Activated CD4-positive, alpha-beta T cell treated with anti-CD3 and anti-CD28 coated beads, Interleukin-2, amount 10 ng/mL, durations not matched to agents 24 days and 14 days (primary cell): ENCODE measurements around the gene FLAD1. TPM values are rescaled to one million over a fixed set of nuclear protein-coding genes. Genes with fewer than 3 reads are reported as not detected.
A peak's percentile ranks its signal among the peaks of the same experiment; 100 is the strongest.
"Not testable (repeated sequence)": the region's sequence is repeated elsewhere in the genome, so short reads cannot be mapped to it uniquely, and the experiment has no call there.

Experiments
- DNase-seq: peaks from one replicate; pipeline ENCODE4 v3.0.0; 2022
- H3K27ac Mint-ChIP-seq: one replicate; pipeline ENCODE4 v1.8.0; 2022; ENCODE audit warnings: mild to moderate bottlenecking, mixed read lengths
- H3K27me3 Mint-ChIP-seq: one replicate; pipeline ENCODE4 v1.8.0; 2022; ENCODE audit warnings: mixed read lengths
- H3K36me3 Mint-ChIP-seq: one replicate; pipeline ENCODE4 v1.8.0; 2022; ENCODE audit warnings: low read depth, mild to moderate bottlenecking, mixed read lengths
- H3K4me1 Mint-ChIP-seq: one replicate; pipeline ENCODE4 v1.8.0; 2021; ENCODE audit warnings: mixed read lengths
- H3K4me3 Mint-ChIP-seq: one replicate; pipeline ENCODE4 v1.8.0; 2022; ENCODE audit warnings: mild to moderate bottlenecking, moderate library complexity, mixed read lengths
- H3K9me3 Mint-ChIP-seq: one replicate; pipeline ENCODE4 v1.8.0; 2021; ENCODE audit warnings: mixed read lengths
- intact Hi-C: fragments of 100-400 bp; cut with micrococcal nuclease; formaldehyde crosslinking; loops from one replicate; pipeline ENCODE4 v1.15.1; 2023
- total RNA-seq: library from RNA; stranded (reverse); gene quantifications from 2 replicates; pipeline ENCODE4 v1.2.3, GENCODE V29; 2022

The FLAD1 gene
- total RNA-seq, 1 donor from 2014 or later: 69.9 TPM

DNA sequence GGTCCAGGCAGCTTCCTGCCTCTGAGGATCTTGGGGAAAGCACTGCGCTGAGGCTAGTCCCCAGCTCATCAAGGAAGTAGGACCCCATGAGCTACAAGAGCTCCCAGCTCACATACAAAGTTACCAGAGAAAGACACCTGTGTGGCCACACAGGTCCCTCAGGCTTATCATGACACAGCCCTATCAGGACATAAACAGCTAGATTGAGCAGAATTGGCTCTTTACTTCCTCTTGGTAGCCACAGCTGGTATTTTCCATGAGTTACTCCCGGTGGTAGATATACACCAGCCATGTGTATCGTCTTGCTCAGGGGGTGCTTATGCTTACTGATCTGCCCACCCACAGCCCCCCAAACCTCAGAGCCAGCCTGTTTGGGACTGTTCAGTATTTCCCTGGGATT lies 11.4 kb downstream of the FLAD1 start:
- Mint-ChIP-seq H3K9me3 (no peaks in the 10 kb centered on the region), H3K4me3 (no peak overlapping the region), H3K4me1 (peaks cover 28% of the 10 kb centered on the region), H3K36me3 (peaks cover 14% of the 10 kb centered on the region), H3K27me3 (no peaks in the 10 kb centered on the region), H3K27ac (no peak overlapping the region)
- DNase-seq: no peak
- intact Hi-C loops: no loop called here

DNA sequence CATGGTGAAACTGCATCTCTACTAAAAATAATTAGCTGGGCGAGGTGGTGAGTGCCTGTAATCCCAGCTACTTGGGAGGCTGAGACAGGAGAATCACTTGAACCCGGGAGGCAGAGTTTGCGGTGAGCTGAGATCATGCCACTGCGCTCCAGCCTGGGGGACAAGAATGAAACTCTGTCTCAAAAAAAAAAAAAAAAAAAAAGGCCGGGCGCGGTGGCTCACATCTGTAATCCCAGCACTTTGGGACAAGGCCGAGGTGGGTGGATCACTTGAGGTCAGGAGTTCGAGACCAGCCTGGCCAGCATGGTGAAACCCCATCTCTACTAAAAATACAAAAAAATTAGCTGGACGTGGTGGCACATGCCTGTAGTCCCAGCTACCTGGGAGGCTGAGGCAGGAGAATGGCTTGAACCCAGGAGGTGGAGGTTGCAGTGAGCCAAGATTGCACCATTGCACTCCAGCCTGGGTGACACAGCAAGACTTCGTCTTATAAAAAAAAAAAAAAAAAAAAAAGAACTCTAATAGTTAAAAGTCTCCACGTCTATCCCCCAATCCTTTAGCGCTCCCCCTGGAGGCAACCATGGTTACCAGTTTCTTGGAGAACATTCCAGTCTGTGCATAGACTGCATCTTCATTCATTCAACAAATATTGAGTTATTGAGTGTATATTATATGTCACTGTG lies 12.3 kb downstream of the FLAD1 start:
- H3K27ac Mint-ChIP-seq, H3K27me3 Mint-ChIP-seq, H3K36me3 Mint-ChIP-seq, DNase-seq, H3K4me3 Mint-ChIP-seq, intact Hi-C loops, H3K9me3 Mint-ChIP-seq: not testable (repeated sequence)
- H3K4me1 Mint-ChIP-seq: peaks cover 33% of the 10 kb centered on the region

DNA sequence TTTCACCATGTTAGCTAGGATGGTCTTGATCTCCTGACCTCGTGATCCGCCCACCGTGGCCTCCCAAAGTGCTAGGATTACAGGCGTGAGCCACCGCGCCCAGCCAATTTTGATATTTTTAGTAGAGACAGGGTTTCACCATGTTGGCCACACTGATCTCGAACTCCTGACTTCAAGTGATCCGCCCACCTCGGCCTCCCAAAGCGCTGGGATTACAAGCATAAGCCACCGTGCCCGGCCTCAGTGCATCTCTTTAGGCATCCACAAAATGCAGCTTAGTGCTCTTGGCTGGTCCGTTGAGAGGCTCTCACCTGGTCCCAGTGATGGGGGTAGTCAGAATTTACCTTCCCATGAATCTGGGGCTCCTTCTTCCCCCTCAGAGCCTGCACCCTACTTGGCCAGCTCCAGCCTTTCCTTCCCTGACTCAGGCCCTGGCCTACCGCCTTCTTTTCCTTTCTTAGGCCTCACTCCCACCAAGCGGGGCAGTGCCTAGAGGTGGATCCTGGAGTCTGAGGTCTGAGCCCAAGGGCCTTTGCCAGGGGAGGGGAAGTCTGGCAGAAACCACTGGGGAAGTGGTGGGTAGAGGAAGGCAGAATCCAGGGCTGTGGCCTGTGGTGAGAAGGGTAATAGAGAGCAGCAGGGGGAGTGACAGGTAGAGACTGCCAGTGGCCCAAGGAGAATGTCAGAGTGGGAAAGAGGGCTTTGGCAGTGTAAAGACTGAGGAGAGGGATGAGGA lies 14.0 kb downstream of the FLAD1 start:
- Mint-ChIP-seq H3K4me3 (peak overlapping the region; percentile 47), H3K9me3 (no peaks in the 10 kb centered on the region), H3K36me3 (peaks cover 5% of the 10 kb centered on the region), H3K27me3 (no peaks in the 10 kb centered on the region), H3K27ac (peak overlapping the region; percentile 5), H3K4me1 (peaks cover 36% of the 10 kb centered on the region)
- intact Hi-C loops: no loop called here
- DNase-seq: no peak

DNA sequence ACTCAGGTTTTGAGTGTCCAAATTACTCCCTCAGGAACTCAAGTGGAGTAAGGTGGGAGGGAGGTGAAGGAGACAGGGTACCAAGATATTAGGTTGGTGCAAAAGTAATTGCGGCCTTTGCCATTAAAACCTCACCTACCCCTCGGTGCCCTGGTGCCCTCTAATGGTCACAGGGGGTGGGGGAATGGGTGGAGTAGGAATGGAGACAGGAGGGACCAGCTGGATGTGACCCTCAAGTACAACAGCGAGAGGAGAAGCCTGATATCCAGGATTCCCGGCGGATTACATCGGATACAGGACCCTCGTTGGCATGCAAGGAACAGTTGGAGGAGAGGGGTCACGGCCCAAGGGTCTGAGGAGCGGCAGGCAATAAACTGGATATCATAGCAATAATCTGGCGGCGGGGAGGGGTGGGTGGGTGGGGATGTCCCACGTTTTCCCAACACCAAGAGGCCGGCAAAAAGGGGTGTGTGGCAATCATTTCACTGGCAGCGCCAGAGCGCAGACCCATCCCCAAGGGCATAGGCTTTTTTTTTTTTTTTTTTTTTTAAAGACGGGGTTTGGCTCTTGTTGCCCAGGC lies 15.1 kb downstream of the FLAD1 start:
- intact Hi-C loops: no loop called here
- H3K4me3 Mint-ChIP-seq: peak overlapping the region; percentile 99
- peaks cover 5% of the 10 kb centered on the region for H3K36me3 Mint-ChIP-seq

DNA sequence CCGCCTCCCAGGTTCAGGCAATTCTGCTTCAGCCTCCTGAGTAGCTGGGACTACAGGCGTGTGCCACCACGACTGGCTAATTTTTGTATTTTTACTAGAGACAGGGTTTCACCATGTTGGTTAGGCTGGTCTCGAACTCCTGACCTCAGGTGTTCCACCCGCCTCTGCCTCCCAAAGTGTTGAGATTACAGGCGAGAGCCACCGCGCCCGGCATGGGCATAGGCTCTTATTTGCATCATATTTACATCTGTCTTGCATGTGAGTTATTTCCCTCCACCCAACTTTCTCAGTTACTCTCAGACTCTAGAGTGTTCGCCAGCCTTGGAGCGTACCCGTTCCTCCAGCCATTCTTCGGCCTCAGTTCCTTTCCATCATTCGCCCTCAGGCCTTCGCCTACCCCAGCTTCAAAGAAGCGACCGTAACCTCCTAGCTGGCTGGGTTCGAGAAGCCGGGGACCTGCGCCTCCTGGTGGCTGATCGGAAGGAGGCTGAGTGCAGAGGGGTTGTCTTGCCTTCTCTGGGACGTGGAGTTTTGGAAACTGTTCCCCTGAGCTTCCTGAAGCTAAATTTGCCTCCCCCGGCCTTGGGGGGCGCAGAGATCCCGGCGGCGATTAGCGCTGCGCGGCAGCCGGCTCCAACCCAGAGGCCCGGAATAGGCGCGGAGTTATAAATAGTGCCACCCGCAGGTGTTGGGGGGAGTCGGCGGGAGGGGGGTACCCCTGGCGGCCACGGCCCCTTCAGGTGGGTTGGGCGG lies 15.8 kb downstream of the FLAD1 start:
- H3K9me3 Mint-ChIP-seq: no peaks in the 10 kb centered on the region
- H3K36me3 Mint-ChIP-seq: peaks cover 9% of the 10 kb centered on the region
- DNase-seq: peak; percentile 90
- peak overlapping the region; percentile 99 for H3K4me3 Mint-ChIP-seq
- intact Hi-C loops: loop anchor here (1.0 kb wide), 4 partner anchors 16 to 62 kb away; partner anchors contain the start of genes CKS1B, FLAD1 and PYGO2
- H3K27ac Mint-ChIP-seq: peak overlapping the region; percentile 93
- peaks cover 40% of the 10 kb centered on the region for H3K4me1 Mint-ChIP-seq
- no peaks in the 10 kb centered on the region for H3K27me3 Mint-ChIP-seq

More for the DNA sequence above, 15.1 kb downstream of the FLAD1 start:
- no peak for DNase-seq
- Mint-ChIP-seq H3K9me3 (no peaks in the 10 kb centered on the region), H3K4me1 (peaks cover 37% of the 10 kb centered on the region), H3K27ac (peak overlapping the region; percentile 80), H3K27me3 (no peaks in the 10 kb centered on the region)

DNA sequence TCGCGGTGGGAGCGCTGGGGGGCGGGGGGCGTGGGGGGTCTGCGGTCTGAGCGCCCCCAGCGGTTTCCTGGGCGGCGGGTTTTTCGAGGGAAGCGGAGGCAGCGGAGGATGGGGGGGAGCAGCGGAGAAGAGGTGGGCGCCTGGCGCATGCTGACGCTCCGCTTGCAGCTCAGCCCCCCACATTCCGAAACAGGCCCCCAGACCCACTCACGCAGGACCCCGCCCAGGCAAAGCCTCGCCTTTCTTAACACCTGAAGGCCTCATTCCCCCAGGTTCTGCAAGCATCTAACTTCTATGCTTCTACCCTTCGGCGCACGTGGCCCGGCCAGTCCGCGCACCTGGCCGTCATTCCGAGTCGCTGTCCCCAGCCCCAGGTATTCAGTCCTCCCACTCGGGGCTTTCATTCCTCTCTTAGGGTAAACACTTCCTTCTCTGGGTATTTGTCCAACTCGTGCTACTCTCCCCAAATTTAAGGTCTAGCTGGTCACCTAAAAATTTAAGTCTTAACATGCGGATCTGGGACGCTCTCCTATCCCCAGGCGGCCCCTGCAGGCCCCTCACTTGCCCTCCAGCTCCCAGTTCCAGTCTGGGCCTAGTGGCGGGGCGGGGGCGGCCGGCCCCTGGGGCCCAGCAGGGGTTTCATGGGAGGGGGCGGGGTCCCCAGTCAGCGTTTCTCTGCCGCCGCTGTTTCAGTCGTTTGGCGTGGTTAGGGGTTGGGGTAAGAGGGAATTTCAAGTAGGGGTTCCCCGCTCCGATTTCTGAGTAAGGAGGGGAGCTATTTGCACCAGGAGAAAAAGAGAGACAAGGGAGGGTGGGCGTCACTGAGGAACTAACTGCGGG lies 16.6 kb downstream of the FLAD1 start:
- Mint-ChIP-seq H3K36me3 (peaks cover 12% of the 10 kb centered on the region), H3K4me3 (peak overlapping the region; percentile 99), H3K9me3 (no peaks in the 10 kb centered on the region), H3K4me1 (peaks cover 44% of the 10 kb centered on the region), H3K27me3 (no peaks in the 10 kb centered on the region), H3K27ac (peak overlapping the region; percentile 93)
- intact Hi-C loops: loop anchor here (1.0 to 5.0 kb wide), 10 partner anchors 9 to 441 kb away; partner anchors contain the start of genes CKS1B, EFNA4, FLAD1 and PBXIP1
- peak; percentile 84 for DNase-seq

DNA sequence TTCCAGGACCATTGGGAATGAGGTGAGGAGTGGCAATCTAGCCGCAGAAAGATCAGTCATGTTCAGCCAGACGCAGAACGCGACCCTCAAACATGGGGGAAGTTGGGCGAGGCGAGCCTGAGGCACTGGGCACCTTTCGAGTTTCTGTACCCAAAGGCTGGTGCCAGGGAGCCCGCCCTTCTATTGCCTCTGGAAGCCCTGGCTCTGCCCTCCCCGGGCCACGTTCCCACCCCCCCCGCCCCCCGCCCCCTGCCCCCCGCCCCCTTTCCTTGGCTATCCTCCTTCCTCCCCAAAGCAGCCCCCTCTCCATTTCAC lies 17.2 kb downstream of the FLAD1 start:
- Mint-ChIP-seq H3K9me3 (no peaks in the 10 kb centered on the region), H3K4me3 (peak overlapping the region; percentile 99), H3K36me3 (peaks cover 12% of the 10 kb centered on the region), H3K27me3 (no peaks in the 10 kb centered on the region), H3K4me1 (peaks cover 47% of the 10 kb centered on the region), H3K27ac (peak overlapping the region; percentile 93)
- no peak for DNase-seq
- intact Hi-C loops: loop anchor here (1.0 to 5.0 kb wide), 6 partner anchors 8 to 442 kb away; partner anchors contain the start of genes EFNA4, PBXIP1, SLC50A1 and UBE2Q1

DNA sequence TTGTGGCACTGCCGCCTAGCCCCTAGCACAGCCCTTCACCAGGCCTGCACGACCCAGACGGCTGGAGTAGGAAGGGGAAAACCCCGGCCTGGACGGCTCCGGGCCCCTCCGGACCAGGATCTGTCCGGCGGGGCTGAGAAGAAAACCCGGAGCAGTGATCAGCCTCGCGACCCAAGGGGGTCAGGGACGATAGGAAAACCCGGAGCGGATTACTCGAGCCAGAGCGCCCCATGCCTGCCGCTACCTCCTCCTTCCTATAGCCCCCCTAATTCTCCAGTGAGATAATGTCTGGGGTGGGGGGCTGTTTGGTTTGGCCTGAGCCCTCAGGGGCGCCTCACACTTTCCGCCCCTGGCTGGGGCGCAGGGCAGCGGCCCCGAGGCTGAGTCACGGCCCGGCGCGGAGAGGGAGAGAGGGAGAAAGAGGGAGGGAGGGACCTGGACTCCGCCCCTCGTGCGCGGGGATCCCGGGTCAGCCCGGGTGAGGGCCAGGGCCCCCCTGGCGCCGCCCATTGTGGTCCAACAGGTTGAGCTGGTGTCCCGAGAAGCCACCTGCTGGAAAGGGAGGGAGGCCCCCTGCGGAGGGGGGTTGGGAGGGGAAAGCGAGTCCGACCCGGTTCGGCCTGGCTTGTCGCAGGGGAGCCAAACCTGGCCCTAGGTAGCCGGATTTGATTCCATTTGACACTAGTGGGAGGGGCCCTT lies 17.7 kb downstream of the FLAD1 start:
- peaks cover 15% of the 10 kb centered on the region for H3K36me3 Mint-ChIP-seq
- H3K27me3 Mint-ChIP-seq: no peaks in the 10 kb centered on the region
- H3K9me3 Mint-ChIP-seq: no peaks in the 10 kb centered on the region
- peak overlapping the region; percentile 93 for H3K27ac Mint-ChIP-seq
- H3K4me1 Mint-ChIP-seq: peaks cover 50% of the 10 kb centered on the region
- DNase-seq: peak; percentile 96
- H3K4me3 Mint-ChIP-seq: peak overlapping the region; percentile 99
- intact Hi-C loops: loop anchor here (1.0 to 5.0 kb wide), 7 partner anchors 7 to 442 kb away; partner anchors contain the start of genes EFNA4, PBXIP1, SLC50A1 and UBE2Q1

DNA sequence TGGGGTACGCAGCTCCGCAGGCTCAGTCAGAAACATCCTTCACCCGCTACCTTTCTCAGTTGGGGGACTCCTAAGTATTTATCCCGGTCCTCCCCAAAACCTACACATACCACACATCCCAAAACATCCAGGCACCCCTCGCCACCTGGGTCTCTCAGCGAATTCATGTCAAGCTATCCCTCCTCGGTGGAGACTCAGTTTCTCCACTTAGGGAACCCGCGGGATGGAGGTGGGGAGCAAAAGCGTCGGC lies 18.2 kb downstream of the FLAD1 start:
- Mint-ChIP-seq H3K4me3 (peak overlapping the region; percentile 99), H3K9me3 (no peaks in the 10 kb centered on the region), H3K27ac (peak overlapping the region; percentile 93), H3K4me1 (peaks cover 53% of the 10 kb centered on the region), H3K27me3 (no peaks in the 10 kb centered on the region), H3K36me3 (peaks cover 16% of the 10 kb centered on the region)
- intact Hi-C loops: loop anchor here (1.0 to 5.0 kb wide), 5 partner anchors 16 to 443 kb away; partner anchors contain the start of genes EFNA4, SLC50A1 and UBE2Q1
- DNase-seq: no peak

DNA sequence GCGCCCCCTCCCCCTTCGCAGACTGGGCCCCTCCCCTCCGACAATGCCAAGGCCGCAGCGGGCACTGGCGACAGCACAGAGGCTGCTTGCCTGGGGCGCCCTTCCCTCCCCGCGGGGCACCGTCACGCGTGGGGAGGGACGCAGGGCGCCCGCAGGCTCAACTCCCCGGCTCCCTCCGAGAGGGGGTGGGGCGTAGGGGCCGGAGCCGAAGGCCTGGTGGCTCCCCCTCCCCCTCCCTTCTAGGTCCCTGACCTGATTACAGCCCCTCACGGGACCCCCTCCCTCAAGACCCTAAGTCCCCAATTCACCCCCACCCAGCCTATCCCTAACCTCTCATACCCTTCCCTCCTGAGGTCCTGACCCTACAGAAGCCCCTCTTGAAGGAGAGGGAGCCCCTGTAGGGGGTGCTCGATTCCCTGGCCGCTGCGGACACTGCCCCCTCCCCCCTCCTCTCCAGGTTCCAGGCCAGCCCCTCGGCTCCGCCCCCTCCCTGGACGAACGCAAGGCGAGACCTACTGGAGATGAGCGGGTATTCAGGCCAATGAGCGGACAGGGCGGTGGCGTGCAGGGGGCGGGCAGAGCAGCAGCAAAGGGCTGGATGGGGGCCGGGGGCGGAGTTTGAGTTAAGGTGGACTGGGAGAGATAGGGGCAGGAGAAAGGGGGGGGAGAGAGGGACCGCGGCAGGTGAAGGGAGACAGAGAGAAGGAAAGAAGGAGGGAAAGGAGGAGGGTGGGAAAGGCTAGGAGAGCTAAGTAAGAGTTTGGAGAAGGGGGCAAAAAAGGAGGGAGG lies 18.7 kb downstream of the FLAD1 start:
- no peaks in the 10 kb centered on the region for H3K27me3 Mint-ChIP-seq
- intact Hi-C loops: loop anchor here (1.0 to 5.0 kb wide), 6 partner anchors 15 to 443 kb away; partner anchors contain the start of genes EFNA4, SLC50A1 and UBE2Q1
- H3K4me3 Mint-ChIP-seq: peak overlapping the region; percentile 99
- H3K36me3 Mint-ChIP-seq: peaks cover 20% of the 10 kb centered on the region
- peak; percentile 99 for DNase-seq
- peaks cover 58% of the 10 kb centered on the region for H3K4me1 Mint-ChIP-seq
- H3K9me3 Mint-ChIP-seq: no peaks in the 10 kb centered on the region
- peak overlapping the region; percentile 98 for H3K27ac Mint-ChIP-seq

DNA sequence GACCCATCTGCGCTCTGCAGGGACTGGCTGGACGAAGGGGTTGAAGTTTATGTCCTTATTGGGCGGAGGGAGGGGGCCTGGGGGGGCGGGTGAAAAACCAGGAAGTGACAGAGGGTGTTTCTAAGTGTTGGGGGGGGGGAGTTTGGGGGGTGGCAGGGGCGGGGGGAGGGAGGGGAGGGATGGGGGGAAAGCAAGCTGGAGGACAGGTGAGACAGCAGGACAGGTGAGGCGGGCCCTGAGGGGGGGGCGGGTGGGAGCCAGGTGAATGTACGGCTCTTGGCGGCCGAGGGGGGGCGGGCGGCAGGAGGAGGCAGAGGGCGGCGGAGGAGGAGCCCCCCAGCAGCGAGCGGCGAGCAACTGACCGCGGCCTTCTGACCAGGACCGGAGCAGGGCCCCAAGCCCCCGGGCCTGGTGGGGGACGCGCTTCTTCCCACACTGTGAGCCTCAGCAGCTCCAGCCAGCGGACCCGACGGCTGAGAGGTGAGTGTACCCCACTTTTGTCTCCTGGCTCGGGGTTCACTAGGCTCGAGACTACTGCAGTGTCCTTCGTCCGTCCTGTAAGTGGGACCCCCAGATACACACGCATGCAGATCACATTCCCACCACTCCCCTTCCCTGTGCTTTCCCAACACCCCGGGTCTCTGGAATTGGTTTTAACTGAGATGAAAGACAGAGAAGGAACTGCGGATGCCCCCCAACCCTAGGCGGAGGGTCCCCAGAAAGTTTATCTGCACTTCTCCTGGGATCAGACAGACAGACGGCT lies 19.5 kb downstream of the FLAD1 start, which contains the start of gene ZBTB7B:
ZBTB7B (plus strand) TSS at position 339 of the 763 bp plus-strand sequence. CDS start 11,859 bp downstream, outside the sequence.
- H3K4me1 Mint-ChIP-seq: peaks cover 58% of the 10 kb centered on the region
- DNase-seq: peak; percentile 74
- H3K27ac Mint-ChIP-seq: peak within 1 kb of the TSS; percentile 98
- H3K9me3 Mint-ChIP-seq: no peaks in the 10 kb centered on the region
- peak within 1 kb of the TSS; percentile 99 for H3K4me3 Mint-ChIP-seq
- intact Hi-C loops: loop anchor here (2.0 to 5.0 kb wide), 4 partner anchors 60 to 190 kb away; partner anchors contain the start of genes EFNA4 and SLC50A1
- H3K36me3 Mint-ChIP-seq: peaks cover 20% of the 10 kb centered on the region
- H3K27me3 Mint-ChIP-seq: no peaks in the 10 kb centered on the region
